HEK293 (cell line): Measurements from ENCODE around the gene ZNF174.

Experiments
- FEZF1 ChIP-seq: fragments of 450-650 bp; formaldehyde crosslinking; IDR thresholded peaks from 2 replicates; pipeline ENCODE4 v1.5.1; 2016; ENCODE audit warnings: missing biosample characterization, missing genetic modification characterization
- GLIS2 ChIP-seq: fragments of 450-650 bp; formaldehyde crosslinking; IDR thresholded peaks from 2 replicates; pipeline ENCODE4 v1.5.1; 2016; ENCODE audit warnings: missing biosample characterization, missing genetic modification characterization
- KLF16 ChIP-seq: fragments of 450-650 bp; formaldehyde crosslinking; IDR thresholded peaks from 2 replicates; pipeline ENCODE4 v1.5.1; 2017; ENCODE audit warnings: missing biosample characterization, missing genetic modification characterization
- ZNF140 ChIP-seq: fragments of 450-650 bp; formaldehyde crosslinking; IDR thresholded peaks from 2 replicates; pipeline ENCODE4 v1.5.1; 2016; ENCODE audit warnings: missing biosample characterization, missing genetic modification characterization
- ZNF184 ChIP-seq: fragments of 450-650 bp; IDR thresholded peaks from 2 replicates; pipeline ENCODE4 v1.5.1; 2018; ENCODE audit warnings: missing biosample characterization, mild to moderate bottlenecking, missing genetic modification characterization
- ZNF423 ChIP-seq: fragments of 450-650 bp; formaldehyde crosslinking; IDR thresholded peaks from 2 replicates; pipeline ENCODE4 v1.5.1; 2016; ENCODE audit warnings: missing biosample characterization, missing genetic modification characterization
- TF ChIP-seq, protein P1 (sequence below): fragments of 450-650 bp; formaldehyde crosslinking; IDR thresholded peaks from 2 replicates; pipeline ENCODE4 v1.5.1; 2016; ENCODE audit warnings: missing biosample characterization, missing genetic modification characterization
- TF ChIP-seq, protein P2 (sequence below): fragments of 450-650 bp; formaldehyde crosslinking; IDR thresholded peaks from 2 replicates; pipeline ENCODE4 v1.5.1; 2016; ENCODE audit warnings: missing biosample characterization, missing genetic modification characterization

DNA sequence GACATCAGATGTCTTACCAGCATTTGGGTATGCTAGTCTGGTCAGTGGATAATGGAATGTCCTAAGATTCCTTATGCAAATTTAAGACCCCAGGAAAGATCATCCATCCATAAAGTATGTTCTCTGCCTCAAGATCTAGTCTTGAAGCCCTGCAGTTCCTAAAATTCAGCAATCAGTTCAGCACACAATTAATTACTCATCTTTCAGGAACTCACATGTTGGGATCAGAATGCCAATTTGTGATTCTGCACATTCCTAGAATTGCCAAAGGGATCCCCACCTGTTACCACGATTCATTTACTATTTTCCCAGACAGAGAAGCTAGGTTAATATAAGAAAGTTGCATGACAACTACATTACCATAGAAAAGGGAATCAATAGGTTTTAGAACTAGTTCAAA lies 42.1 kb upstream of the ZNF174 start:
- TF ChIP-seq ZNF423 = no peak
- TF ChIP-seq KLF16 = no peak
- TF ChIP-seq, protein P1, sequence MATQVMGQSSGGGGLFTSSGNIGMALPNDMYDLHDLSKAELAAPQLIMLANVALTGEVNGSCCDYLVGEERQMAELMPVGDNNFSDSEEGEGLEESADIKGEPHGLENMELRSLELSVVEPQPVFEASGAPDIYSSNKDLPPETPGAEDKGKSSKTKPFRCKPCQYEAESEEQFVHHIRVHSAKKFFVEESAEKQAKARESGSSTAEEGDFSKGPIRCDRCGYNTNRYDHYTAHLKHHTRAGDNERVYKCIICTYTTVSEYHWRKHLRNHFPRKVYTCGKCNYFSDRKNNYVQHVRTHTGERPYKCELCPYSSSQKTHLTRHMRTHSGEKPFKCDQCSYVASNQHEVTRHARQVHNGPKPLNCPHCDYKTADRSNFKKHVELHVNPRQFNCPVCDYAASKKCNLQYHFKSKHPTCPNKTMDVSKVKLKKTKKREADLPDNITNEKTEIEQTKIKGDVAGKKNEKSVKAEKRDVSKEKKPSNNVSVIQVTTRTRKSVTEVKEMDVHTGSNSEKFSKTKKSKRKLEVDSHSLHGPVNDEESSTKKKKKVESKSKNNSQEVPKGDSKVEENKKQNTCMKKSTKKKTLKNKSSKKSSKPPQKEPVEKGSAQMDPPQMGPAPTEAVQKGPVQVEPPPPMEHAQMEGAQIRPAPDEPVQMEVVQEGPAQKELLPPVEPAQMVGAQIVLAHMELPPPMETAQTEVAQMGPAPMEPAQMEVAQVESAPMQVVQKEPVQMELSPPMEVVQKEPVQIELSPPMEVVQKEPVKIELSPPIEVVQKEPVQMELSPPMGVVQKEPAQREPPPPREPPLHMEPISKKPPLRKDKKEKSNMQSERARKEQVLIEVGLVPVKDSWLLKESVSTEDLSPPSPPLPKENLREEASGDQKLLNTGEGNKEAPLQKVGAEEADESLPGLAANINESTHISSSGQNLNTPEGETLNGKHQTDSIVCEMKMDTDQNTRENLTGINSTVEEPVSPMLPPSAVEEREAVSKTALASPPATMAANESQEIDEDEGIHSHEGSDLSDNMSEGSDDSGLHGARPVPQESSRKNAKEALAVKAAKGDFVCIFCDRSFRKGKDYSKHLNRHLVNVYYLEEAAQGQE (tag by site-specific recombination) = no peak
- TF ChIP-seq FEZF1 (tag by site-specific recombination) = no peak
- TF ChIP-seq, protein P2, sequence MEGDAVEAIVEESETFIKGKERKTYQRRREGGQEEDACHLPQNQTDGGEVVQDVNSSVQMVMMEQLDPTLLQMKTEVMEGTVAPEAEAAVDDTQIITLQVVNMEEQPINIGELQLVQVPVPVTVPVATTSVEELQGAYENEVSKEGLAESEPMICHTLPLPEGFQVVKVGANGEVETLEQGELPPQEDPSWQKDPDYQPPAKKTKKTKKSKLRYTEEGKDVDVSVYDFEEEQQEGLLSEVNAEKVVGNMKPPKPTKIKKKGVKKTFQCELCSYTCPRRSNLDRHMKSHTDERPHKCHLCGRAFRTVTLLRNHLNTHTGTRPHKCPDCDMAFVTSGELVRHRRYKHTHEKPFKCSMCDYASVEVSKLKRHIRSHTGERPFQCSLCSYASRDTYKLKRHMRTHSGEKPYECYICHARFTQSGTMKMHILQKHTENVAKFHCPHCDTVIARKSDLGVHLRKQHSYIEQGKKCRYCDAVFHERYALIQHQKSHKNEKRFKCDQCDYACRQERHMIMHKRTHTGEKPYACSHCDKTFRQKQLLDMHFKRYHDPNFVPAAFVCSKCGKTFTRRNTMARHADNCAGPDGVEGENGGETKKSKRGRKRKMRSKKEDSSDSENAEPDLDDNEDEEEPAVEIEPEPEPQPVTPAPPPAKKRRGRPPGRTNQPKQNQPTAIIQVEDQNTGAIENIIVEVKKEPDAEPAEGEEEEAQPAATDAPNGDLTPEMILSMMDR (tag by site-specific recombination) = no peak
- no peak for TF ChIP-seq ZNF184 (tag by site-specific recombination)
- TF ChIP-seq ZNF140 (tag by site-specific recombination) = no peak
- no peak for TF ChIP-seq GLIS2
